ENCODE results near the gene EYA3. TPM values are rescaled to one million over a fixed set of nuclear protein-coding genes. Genes with fewer than 3 reads are reported as not detected.

Gene EYA3
- total RNA-seq, 1 donor from 2014 or later, result 16.0 TPM

- TF ChIP-seq CTCF (IDR thresholded peaks at IDR 0.05) (no peak), POLR2AphosphoS5 (IDR thresholded peaks at IDR 0.05; ENCODE audit: insufficient read depth in 1 of 2, low read depth in 1 of 2) (no peak), POLR2A (IDR thresholded peaks at IDR 0.05) (no peak)
- Histone ChIP-seq H3K4me1 (no peaks in the 10 kb centered on the region), H3K36me3 (no peaks in the 10 kb centered on the region), H3K27me3 (no peaks in the 10 kb centered on the region), H3K9me3 (no peaks in the 10 kb centered on the region), H3K27ac (no peak overlapping the region), H3K4me3 (no peak overlapping the region)
- no peak for DNase-seq (ENCODE audit: extremely low spot score in 2 of 2)
- intact Hi-C loops (cut with DNase I), result no loop called here
Observed at GRCh38 chr1:27941671-27942540, 146.5 kb downstream of the EYA3 start.

- Histone ChIP-seq H3K36me3 (no peaks in the 10 kb centered on the region), H3K4me1 (no peaks in the 10 kb centered on the region), H3K27ac (no peak overlapping the region), H3K4me3 (no peak overlapping the region), H3K27me3 (no peaks in the 10 kb centered on the region), H3K9me3 (no peaks in the 10 kb centered on the region)
- no peak for TF ChIP-seq POLR2AphosphoS5 (IDR thresholded peaks at IDR 0.05; ENCODE audit: insufficient read depth in 1 of 2, low read depth in 1 of 2)
- TF ChIP-seq CTCF (IDR thresholded peaks at IDR 0.05), result no peak
- TF ChIP-seq POLR2A (IDR thresholded peaks at IDR 0.05), result no peak
- DNase-seq (ENCODE audit: extremely low spot score in 2 of 2), result no peak
- intact Hi-C loops (cut with DNase I), result no loop called here
Observed at GRCh38 chr1:27940870-27941560, 147.4 kb downstream of the EYA3 start.

- intact Hi-C loops (cut with DNase I), result no loop called here
- H3K4me1 ChIP-seq, result peaks cover under 1% of the 10 kb centered on the region
- H3K36me3 ChIP-seq, result no peaks in the 10 kb centered on the region
- DNase-seq (ENCODE audit: extremely low spot score in 2 of 2), result no peak
- no peak overlapping the region for H3K4me3 ChIP-seq
- H3K27ac ChIP-seq, result no peak overlapping the region
- H3K9me3 ChIP-seq, result no peaks in the 10 kb centered on the region
- TF ChIP-seq POLR2A (IDR thresholded peaks at IDR 0.05) (no peak), CTCF (IDR thresholded peaks at IDR 0.05) (no peak), POLR2AphosphoS5 (IDR thresholded peaks at IDR 0.05; ENCODE audit: insufficient read depth in 1 of 2, low read depth in 1 of 2) (no peak)
- no peaks in the 10 kb centered on the region for H3K27me3 ChIP-seq
Observed at GRCh38 chr1:27940297-27940696, 148.1 kb downstream of the EYA3 start.

DNA sequence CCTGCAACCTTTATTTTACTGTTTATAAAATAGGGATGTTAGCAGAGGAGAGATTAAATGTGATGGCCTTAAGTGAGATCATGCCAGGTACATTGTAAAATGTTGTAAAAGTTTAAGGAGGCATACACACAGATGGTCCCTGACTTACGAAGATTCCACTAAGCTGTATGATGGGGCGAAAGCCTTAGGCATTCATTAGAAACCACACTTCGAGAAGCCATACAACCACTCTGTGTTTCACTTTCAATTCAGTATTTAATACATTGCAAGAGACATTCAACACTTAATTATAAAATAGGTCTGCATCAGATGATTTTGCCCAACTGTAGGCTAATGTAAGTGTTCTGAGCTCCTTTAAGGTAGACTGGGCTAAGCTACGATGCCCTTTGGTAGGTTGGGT is 149.9 kb downstream of the EYA3 start:
- Histone ChIP-seq H3K27ac (no peak overlapping the region), H3K4me1 (peaks cover 7% of the 10 kb centered on the region), H3K27me3 (no peaks in the 10 kb centered on the region), H3K4me3 (no peak overlapping the region), H3K36me3 (no peaks in the 10 kb centered on the region), H3K9me3 (no peaks in the 10 kb centered on the region)
- intact Hi-C loops (cut with DNase I), result no loop called here
- no peak for TF ChIP-seq POLR2AphosphoS5 (IDR thresholded peaks at IDR 0.05; ENCODE audit: insufficient read depth in 1 of 2, low read depth in 1 of 2)
- no peak for TF ChIP-seq POLR2A (IDR thresholded peaks at IDR 0.05)
- no peak for TF ChIP-seq CTCF (IDR thresholded peaks at IDR 0.05)
- no peak for DNase-seq (ENCODE audit: extremely low spot score in 2 of 2)

GRCh38 chr1:27937524-27937836 is 150.9 kb downstream of the EYA3 start:
- H3K4me3 ChIP-seq, result no peak overlapping the region
- no peaks in the 10 kb centered on the region for H3K36me3 ChIP-seq
- H3K4me1 ChIP-seq, result peaks cover 7% of the 10 kb centered on the region
- no peak for TF ChIP-seq POLR2AphosphoS5 (IDR thresholded peaks at IDR 0.05; ENCODE audit: insufficient read depth in 1 of 2, low read depth in 1 of 2)
- TF ChIP-seq CTCF (IDR thresholded peaks at IDR 0.05), result no peak
- TF ChIP-seq POLR2A (IDR thresholded peaks at IDR 0.05), result no peak
- H3K27ac ChIP-seq, result no peak overlapping the region
- no peaks in the 10 kb centered on the region for H3K27me3 ChIP-seq
- no peaks in the 10 kb centered on the region for H3K9me3 ChIP-seq
- intact Hi-C loops (cut with DNase I), result no loop called here
- DNase-seq (ENCODE audit: extremely low spot score in 2 of 2), result no peak

Data from vagina (tissue), 2 donors.